Lung (tissue), 12 donors: ENCODE results near the gene NEU4. TPM values are rescaled to one million over a fixed set of nuclear protein-coding genes. Genes with fewer than 3 reads are reported as not detected.

Experiments used
- ATAC-seq: fragments of 200-7000 bp; cut with Tn5 transposase; one replicate; pipeline ENCODE4 v1.9.1; 2020; ENCODE audit warnings: moderate number of reproducible peaks; ENCODE audit not compliant: insufficient read depth, low FRiP score
- DNase-seq, 3 donors: peaks; one replicate each; pipeline ENCODE4 v3.0.0-alpha.2; 2013 to 2017
- H3K27ac ChIP-seq, 2 donors: one replicate each; pipeline ENCODE4 v1.5.1; 2013; ENCODE audit warnings: mild to moderate bottlenecking in 2 of 2, moderate library complexity in 2 of 2, control low read depth in 1 of 2, inconsistent platforms in 1 of 2, low read depth in 1 of 2, low read length in 1 of 2
- H3K27me3 ChIP-seq, 3 donors: one replicate each; pipeline ENCODE4 v1.5.1; 2013; ENCODE audit warnings: low read length in 2 of 3; ENCODE audit not compliant: control insufficient read depth in 3 of 3, insufficient read depth in 3 of 3
- H3K36me3 ChIP-seq, 4 donors: one replicate each; pipeline ENCODE4 v1.5.1; 2013; ENCODE audit warnings: low read length in 4 of 4, mild to moderate bottlenecking in 1 of 4, moderate library complexity in 1 of 4; ENCODE audit not compliant: control insufficient read depth in 4 of 4, insufficient read depth in 4 of 4
- H3K4me1 ChIP-seq, 5 donors: one replicate each; pipeline ENCODE4 v1.5.1; 2013; ENCODE audit warnings: low read length in 5 of 5, mild to moderate bottlenecking in 2 of 5, moderate library complexity in 1 of 5; ENCODE audit not compliant: control insufficient read depth in 5 of 5, insufficient read depth in 5 of 5
- H3K4me3 ChIP-seq: one replicate; pipeline ENCODE4 v1.5.1; 2013; ENCODE audit warnings: mild to moderate bottlenecking, control low read depth, moderate library complexity
- H3K9ac ChIP-seq, 2 donors: one replicate each; pipeline ENCODE4 v1.5.1; 2013; ENCODE audit warnings: low read length in 2 of 2, control low read depth in 1 of 2; ENCODE audit not compliant: insufficient read depth in 1 of 2
- H3K9me3 ChIP-seq, 4 donors: one replicate each; pipeline ENCODE4 v1.5.1; 2013; ENCODE audit warnings: low read length in 3 of 4, mild to moderate bottlenecking in 1 of 4, moderate library complexity in 1 of 4; ENCODE audit not compliant: control insufficient read depth in 4 of 4, insufficient read depth in 3 of 4
- CTCF ChIP-seq: IDR thresholded peaks from 2 replicates; pipeline ENCODE4 v1.5.1; 2012; ENCODE audit warnings: mild to moderate bottlenecking; ENCODE audit errors: control extremely low read depth, extremely low read depth
- WGBS, 2 donors: extraction: QIAGEN DNeasy Blood & Tissue Kit; methylation state at CpG; one replicate each; pipeline ENCODE4 v1.1.7; 2013; 5-methylcytosine and 5-hydroxymethylcytosine counted together
- polyA plus RNA-seq, 2 donors: library from polyadenylated mRNA; stranded (reverse); fragments of 200-250 nt; gene quantifications; one replicate each; pipeline ENCODE4 v1.2.1, GENCODE V29; 2013
- total RNA-seq, 2 donors: library from RNA; depleted of rRNA in 1 of 2; stranded (reverse); fragments of >200 nt in 1 of 2; gene quantifications; one replicate each; pipeline ENCODE4 v1.2.1, GENCODE V29; 2014 to 2021
- donor health status: control.
- donor health status: control.
- donor health status: Bipolar disorder and iron deficiency.
- donor health status: healthy.
- donor health status: DM: yes; HTN: yes; CAD: no.

NEU4 gene
- total and polyA plus RNA-seq, 4 donors = 0.26 to 0.59 (median 0.35) TPM

GRCh38 chr2:241809383-241810306 lies 652 bp downstream of the NEU4 start:
- Histone ChIP-seq H3K9me3 (no peaks in the 10 kb centered on the region), H3K27me3 (no peaks in the 10 kb centered on the region), H3K4me1 (peaks cover 0 to 3% (median 3%) of the 10 kb centered on the region in 5 donors), H3K4me3 (no peak overlapping the region), H3K9ac (no peak overlapping the region), H3K27ac (no peak overlapping the region), H3K36me3 (no peaks in the 10 kb centered on the region)
- DNase-seq (peak in 1 of 3 donors; percentile 11), ATAC-seq (no peak)
- WGBS, 2 donors = 80 to 83% methylated on average over 29 of the region's 29 CpGs
- no peak for TF ChIP-seq CTCF

GRCh38 chr2:241810307-241811200 lies 1.6 kb downstream of the NEU4 start:
- ATAC-seq (no peak), DNase-seq (peak in 1 of 3 donors; percentile 11)
- WGBS, 2 donors = 75 to 80% methylated on average over 24 to 28 of the region's 28 CpGs
- Histone ChIP-seq H3K9me3 (no peaks in the 10 kb centered on the region), H3K27ac (no peak overlapping the region), H3K4me3 (no peak overlapping the region), H3K4me1 (no peaks in the 10 kb centered on the region), H3K27me3 (no peaks in the 10 kb centered on the region), H3K36me3 (no peaks in the 10 kb centered on the region), H3K9ac (no peak overlapping the region)
- no peak for TF ChIP-seq CTCF

GRCh38 chr2:241811201-241811951 lies 2.4 kb downstream of the NEU4 start:
- Histone ChIP-seq H3K9ac (no peak overlapping the region), H3K36me3 (no peaks in the 10 kb centered on the region), H3K9me3 (peaks cover 0 to 3% (median 0%) of the 10 kb centered on the region in 4 donors), H3K4me1 (no peaks in the 10 kb centered on the region), H3K27ac (no peak overlapping the region), H3K27me3 (no peaks in the 10 kb centered on the region), H3K4me3 (no peak overlapping the region)
- DNase-seq (no peak), ATAC-seq (no peak)
- WGBS, 2 donors = 84 to 90% methylated on average over 24 to 27 of the region's 27 CpGs
- no peak for TF ChIP-seq CTCF
